SU-DHL-6 (cell line): Measurements from ENCODE around the gene HPGDS.

ENCODE experiments used
- CTCF ChIP-seq: fragments of 200-600 bp; sonication (generic); IDR thresholded peaks from one replicate; pipeline ENCODE4 v1.5.1; 2017; ENCODE audit warnings: antibody characterized with exemption, mild to moderate bottlenecking, low read length, moderate library complexity; ENCODE audit not compliant: insufficient read depth, poor library complexity, severe bottlenecking
- EZH2phosphoT487 ChIP-seq: fragments of 200-600 bp; sonication (generic), shearing (Covaris generic); conservative IDR thresholded peaks from 2 replicates; pipeline ENCODE4 v1.6.1; 2018; ENCODE audit warnings: mild to moderate bottlenecking, antibody characterized with exemption, low read length, moderate library complexity, mixed read lengths

- no peak for TF ChIP-seq CTCF
- TF ChIP-seq EZH2phosphoT487: no peak
Observed at GRCh38 chr4:94350095-94350494, 7.5 kb upstream of the HPGDS start.
